ENCODE results near the gene INAFM2.

The INAFM2 gene

DNA sequence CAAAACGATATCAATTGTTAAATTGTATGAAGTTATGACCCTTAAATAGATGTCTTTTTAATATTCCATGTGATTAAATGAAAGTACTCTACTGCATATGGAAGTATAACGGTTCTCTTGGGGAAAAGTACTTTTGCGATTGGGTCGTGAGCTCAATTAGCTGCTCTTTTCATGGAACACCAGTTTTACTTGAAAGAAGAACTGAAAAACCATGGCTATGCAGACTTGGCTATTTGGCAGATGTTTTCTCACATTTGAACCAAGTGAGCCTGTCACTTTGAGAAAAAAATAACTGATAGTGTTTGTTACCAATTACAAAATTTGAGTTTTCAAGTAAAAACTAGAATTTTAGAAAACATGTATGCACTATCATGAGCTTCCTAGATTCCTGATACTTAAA, 5.9 kb upstream of the INAFM2 start:
- Histone ChIP-seq H3K4me1 (ENCODE audit: control insufficient read depth, insufficient read depth, low read length) (peaks cover 8% of the 10 kb centered on the region; the same call in 1 of the 2 replicates), H3K9me3 (ENCODE audit: control insufficient read depth, insufficient read depth, low read depth, low read length) (no peaks in the 10 kb centered on the region), H3K4me3 (ENCODE audit: low read depth, low read length) (no peak overlapping the region), H3K36me3 (ENCODE audit: control insufficient read depth in 2 of 2, insufficient read depth in 1 of 2, low read length in 2 of 2) (no peaks in the 10 kb centered on the region), H3K27ac (ENCODE audit: extremely low read depth, low read depth, low read length) (no peak overlapping the region)
- TF ChIP-seq ZNF514 (tag by site-specific recombination; IDR thresholded peaks at IDR 0.05): no peak
- TF ChIP-seq, protein P1, sequence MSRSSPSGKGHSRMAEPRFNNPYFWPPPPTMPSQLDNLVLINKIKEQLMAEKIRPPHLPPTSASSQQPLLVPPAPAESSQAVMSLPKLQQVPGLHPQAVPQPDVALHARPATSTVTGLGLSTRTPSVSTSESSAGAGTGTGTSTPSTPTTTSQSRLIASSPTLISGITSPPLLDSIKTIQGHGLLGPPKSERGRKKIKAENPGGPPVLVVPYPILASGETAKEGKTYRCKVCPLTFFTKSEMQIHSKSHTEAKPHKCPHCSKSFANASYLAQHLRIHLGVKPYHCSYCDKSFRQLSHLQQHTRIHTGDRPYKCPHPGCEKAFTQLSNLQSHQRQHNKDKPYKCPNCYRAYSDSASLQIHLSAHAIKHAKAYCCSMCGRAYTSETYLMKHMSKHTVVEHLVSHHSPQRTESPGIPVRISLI (tag by site-specific recombination; IDR thresholded peaks at IDR 0.05): no peak
- no peak for TF ChIP-seq ZNF335 (tag by site-specific recombination; conservative IDR thresholded peaks at IDR 0.05)
- TF ChIP-seq, protein P2, sequence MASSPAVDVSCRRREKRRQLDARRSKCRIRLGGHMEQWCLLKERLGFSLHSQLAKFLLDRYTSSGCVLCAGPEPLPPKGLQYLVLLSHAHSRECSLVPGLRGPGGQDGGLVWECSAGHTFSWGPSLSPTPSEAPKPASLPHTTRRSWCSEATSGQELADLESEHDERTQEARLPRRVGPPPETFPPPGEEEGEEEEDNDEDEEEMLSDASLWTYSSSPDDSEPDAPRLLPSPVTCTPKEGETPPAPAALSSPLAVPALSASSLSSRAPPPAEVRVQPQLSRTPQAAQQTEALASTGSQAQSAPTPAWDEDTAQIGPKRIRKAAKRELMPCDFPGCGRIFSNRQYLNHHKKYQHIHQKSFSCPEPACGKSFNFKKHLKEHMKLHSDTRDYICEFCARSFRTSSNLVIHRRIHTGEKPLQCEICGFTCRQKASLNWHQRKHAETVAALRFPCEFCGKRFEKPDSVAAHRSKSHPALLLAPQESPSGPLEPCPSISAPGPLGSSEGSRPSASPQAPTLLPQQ (tag by site-specific recombination; IDR thresholded peaks at IDR 0.05): no peak
- TF ChIP-seq, protein P3, sequence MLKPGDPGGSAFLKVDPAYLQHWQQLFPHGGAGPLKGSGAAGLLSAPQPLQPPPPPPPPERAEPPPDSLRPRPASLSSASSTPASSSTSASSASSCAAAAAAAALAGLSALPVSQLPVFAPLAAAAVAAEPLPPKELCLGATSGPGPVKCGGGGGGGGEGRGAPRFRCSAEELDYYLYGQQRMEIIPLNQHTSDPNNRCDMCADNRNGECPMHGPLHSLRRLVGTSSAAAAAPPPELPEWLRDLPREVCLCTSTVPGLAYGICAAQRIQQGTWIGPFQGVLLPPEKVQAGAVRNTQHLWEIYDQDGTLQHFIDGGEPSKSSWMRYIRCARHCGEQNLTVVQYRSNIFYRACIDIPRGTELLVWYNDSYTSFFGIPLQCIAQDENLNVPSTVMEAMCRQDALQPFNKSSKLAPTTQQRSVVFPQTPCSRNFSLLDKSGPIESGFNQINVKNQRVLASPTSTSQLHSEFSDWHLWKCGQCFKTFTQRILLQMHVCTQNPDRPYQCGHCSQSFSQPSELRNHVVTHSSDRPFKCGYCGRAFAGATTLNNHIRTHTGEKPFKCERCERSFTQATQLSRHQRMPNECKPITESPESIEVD (tag by site-specific recombination; IDR thresholded peaks at IDR 0.05): peak; percentile 24; the same call in 1 of the 2 replicates
- no peak for TF ChIP-seq ZNF311 (tag by site-specific recombination; IDR thresholded peaks at IDR 0.05; ENCODE audit: borderline replicate concordance)
- CTCF ChIA-PET: interaction anchor here (1.2 to 16.0 kb wide), 2 partner anchors 21 to 42 kb away, joined by 6 to 248 read pairs; no protein-coding TSS in a partner anchor
- POLR2A ChIA-PET: interaction anchor here (1.1 kb wide), 1 partner anchor 27 kb away, joined by 3 read pairs; no protein-coding TSS in a partner anchor

DNA sequence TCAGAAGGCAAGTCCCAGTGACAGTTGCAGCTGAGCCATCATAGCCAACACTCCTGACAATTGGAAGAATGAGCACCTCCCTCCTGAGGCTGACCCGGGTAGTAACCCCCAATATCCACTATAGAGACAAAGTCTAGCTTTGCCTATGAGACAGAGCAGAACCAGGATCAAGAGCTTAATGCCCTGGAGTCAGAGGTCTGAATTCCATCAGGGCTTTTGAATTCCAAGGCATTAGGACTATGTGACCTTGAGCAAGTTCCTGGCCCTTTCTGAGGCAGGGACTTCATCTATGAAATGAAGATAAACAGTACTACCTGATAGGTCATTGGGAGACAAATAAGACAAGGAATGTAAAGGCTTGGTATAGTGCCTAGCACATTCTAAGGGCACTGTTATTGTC, 3.1 kb upstream of the INAFM2 start:
- Histone ChIP-seq H3K36me3 (ENCODE audit: control insufficient read depth in 2 of 2, insufficient read depth in 1 of 2, low read length in 2 of 2) (peaks cover 0 to under 1% of the 10 kb centered on the region in 2 experiments; a peak in 1 of 3 replicates), H3K4me3 (ENCODE audit: low read depth, low read length) (no peak overlapping the region), H3K27ac (ENCODE audit: extremely low read depth, low read depth, low read length) (no peak overlapping the region), H3K4me1 (ENCODE audit: control insufficient read depth, insufficient read depth, low read length) (peaks cover 13% of the 10 kb centered on the region; the same call in 1 of the 2 replicates), H3K9me3 (ENCODE audit: control insufficient read depth, insufficient read depth, low read depth, low read length) (no peaks in the 10 kb centered on the region)
- ChIA-PET CTCF (interaction anchor here (0.7 to 16.0 kb wide), 13 partner anchors 10 to 847 kb away, joined by 3 to 248 read pairs (median 5); no protein-coding TSS in a partner anchor), POLR2A (no interaction called here)
- TF ChIP-seq ZNF157 (tag by site-specific recombination; IDR thresholded peaks at IDR 0.05) (no peak), ZNF623 (tag by site-specific recombination; IDR thresholded peaks at IDR 0.05) (no peak), SP7 (tag by site-specific recombination; IDR thresholded peaks at IDR 0.05) (no peak)
- TF ChIP-seq, protein P4, sequence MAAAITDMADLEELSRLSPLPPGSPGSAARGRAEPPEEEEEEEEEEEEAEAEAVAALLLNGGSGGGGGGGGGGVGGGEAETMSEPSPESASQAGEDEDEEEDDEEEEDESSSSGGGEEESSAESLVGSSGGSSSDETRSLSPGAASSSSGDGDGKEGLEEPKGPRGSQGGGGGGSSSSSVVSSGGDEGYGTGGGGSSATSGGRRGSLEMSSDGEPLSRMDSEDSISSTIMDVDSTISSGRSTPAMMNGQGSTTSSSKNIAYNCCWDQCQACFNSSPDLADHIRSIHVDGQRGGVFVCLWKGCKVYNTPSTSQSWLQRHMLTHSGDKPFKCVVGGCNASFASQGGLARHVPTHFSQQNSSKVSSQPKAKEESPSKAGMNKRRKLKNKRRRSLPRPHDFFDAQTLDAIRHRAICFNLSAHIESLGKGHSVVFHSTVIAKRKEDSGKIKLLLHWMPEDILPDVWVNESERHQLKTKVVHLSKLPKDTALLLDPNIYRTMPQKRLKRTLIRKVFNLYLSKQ (tag by site-specific recombination; IDR thresholded peaks at IDR 0.05; ENCODE audit: borderline replicate concordance): no peak

DNA sequence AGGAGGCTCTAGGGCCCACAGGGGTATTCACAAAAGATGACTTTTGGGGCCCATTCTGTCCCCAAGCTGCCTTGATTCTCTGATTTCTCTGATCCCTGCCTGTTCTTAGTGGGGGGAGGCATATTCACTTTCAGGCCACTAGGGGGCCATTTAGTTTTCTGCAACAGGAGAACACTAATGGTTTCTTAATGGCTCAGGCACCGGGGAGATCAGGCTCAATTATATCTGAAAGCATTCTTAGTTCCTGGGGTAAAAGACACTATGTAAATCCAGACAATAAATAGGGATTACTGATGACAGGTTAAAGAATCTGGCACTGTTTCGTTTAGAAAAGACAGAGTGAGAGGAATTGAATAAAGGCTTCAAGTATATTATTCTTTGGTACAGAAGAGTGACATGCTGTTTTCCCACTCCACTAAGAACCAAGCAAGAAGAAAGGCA, 2.5 kb upstream of the INAFM2 start:
- ChIA-PET POLR2A (no interaction called here), CTCF (interaction anchor here (0.6 to 5.2 kb wide), 16 partner anchors 9 to 429 kb away, joined by 3 to 64 read pairs (median 4); no protein-coding TSS in a partner anchor)
- H3K36me3 ChIP-seq (ENCODE audit: control insufficient read depth in 2 of 2, insufficient read depth in 1 of 2, low read length in 2 of 2): peaks cover 0 to 4% of the 10 kb centered on the region in 2 experiments; a peak in 1 of 3 replicates
- no peak overlapping the region for H3K4me3 ChIP-seq (ENCODE audit: low read depth, low read length)
- H3K27ac ChIP-seq (ENCODE audit: extremely low read depth, low read depth, low read length): no peak overlapping the region
- peaks cover 13% of the 10 kb centered on the region; the same call in 1 of the 2 replicates for H3K4me1 ChIP-seq (ENCODE audit: control insufficient read depth, insufficient read depth, low read length)
- no peaks in the 10 kb centered on the region for H3K9me3 ChIP-seq (ENCODE audit: control insufficient read depth, insufficient read depth, low read depth, low read length)
- TF ChIP-seq BCL11A (tag by site-specific recombination; IDR thresholded peaks at IDR 0.05; ENCODE audit: low read depth) (no peak), ZFP69B (tag by site-specific recombination; IDR thresholded peaks at IDR 0.05) (no peak), SALL2 (tag by site-specific recombination; IDR thresholded peaks at IDR 0.05; ENCODE audit: borderline replicate concordance) (no peak), GLI4 (tag by site-specific recombination; IDR thresholded peaks at IDR 0.05) (no peak), ZNF19 (tag by site-specific recombination; IDR thresholded peaks at IDR 0.05; ENCODE audit: low read depth) (no peak), ZNF561 (tag by site-specific recombination; IDR thresholded peaks at IDR 0.05; ENCODE audit: borderline replicate concordance) (0 out of 2 replicates have a peak, but pooled peaks have one; percentile 16), SCRT2 (tag by site-specific recombination; IDR thresholded peaks at IDR 0.05) (peak; percentile 89), GLIS1 (tag by site-specific recombination; IDR thresholded peaks at IDR 0.05) (peak; percentile 91)
- TF ChIP-seq, protein P5, sequence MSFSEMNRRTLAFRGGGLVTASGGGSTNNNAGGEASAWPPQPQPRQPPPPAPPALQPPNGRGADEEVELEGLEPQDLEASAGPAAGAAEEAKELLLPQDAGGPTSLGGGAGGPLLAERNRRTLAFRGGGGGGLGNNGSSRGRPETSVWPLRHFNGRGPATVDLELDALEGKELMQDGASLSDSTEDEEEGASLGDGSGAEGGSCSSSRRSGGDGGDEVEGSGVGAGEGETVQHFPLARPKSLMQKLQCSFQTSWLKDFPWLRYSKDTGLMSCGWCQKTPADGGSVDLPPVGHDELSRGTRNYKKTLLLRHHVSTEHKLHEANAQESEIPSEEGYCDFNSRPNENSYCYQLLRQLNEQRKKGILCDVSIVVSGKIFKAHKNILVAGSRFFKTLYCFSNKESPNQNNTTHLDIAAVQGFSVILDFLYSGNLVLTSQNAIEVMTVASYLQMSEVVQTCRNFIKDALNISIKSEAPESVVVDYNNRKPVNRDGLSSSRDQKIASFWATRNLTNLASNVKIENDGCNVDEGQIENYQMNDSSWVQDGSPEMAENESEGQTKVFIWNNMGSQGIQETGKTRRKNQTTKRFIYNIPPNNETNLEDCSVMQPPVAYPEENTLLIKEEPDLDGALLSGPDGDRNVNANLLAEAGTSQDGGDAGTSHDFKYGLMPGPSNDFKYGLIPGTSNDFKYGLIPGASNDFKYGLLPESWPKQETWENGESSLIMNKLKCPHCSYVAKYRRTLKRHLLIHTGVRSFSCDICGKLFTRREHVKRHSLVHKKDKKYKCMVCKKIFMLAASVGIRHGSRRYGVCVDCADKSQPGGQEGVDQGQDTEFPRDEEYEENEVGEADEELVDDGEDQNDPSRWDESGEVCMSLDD (tag by site-specific recombination; IDR thresholded peaks at IDR 0.05): no peak
- TF ChIP-seq, protein P6, sequence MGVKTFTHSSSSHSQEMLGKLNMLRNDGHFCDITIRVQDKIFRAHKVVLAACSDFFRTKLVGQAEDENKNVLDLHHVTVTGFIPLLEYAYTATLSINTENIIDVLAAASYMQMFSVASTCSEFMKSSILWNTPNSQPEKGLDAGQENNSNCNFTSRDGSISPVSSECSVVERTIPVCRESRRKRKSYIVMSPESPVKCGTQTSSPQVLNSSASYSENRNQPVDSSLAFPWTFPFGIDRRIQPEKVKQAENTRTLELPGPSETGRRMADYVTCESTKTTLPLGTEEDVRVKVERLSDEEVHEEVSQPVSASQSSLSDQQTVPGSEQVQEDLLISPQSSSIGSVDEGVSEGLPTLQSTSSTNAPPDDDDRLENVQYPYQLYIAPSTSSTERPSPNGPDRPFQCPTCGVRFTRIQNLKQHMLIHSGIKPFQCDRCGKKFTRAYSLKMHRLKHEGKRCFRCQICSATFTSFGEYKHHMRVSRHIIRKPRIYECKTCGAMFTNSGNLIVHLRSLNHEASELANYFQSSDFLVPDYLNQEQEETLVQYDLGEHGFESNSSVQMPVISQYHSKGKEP (tag by site-specific recombination; IDR thresholded peaks at IDR 0.05): peak; percentile 65; the same call in 1 of the 2 replicates
